SU-DHL-6 (cell line): ENCODE results near the gene SMPD3.

ENCODE experiments used
- H2AFZ ChIP-seq: fragments of 200-600 bp; sonication (generic); 2 replicates; pipeline ENCODE4 v1.6.1; 2014; ENCODE audit warnings: low read depth, mild to moderate bottlenecking, moderate library complexity, mixed read lengths, antibody characterized with exemption, low read length; ENCODE audit not compliant: severe bottlenecking
- H3F3A ChIP-seq: fragments of 200-600 bp; shearing (Covaris generic); 2 replicates; pipeline ENCODE4 v1.6.0; 2016; ENCODE audit warnings: antibody characterized with exemption, mild to moderate bottlenecking; ENCODE audit not compliant: insufficient read depth
- H3K27ac ChIP-seq: fragments of 200-600 bp; sonication (generic); 2 replicates; pipeline ENCODE4 v1.5.1; 2016; ENCODE audit warnings: low read depth, mild to moderate bottlenecking, low read length, moderate library complexity, mixed read lengths
- H3K27me3 ChIP-seq: fragments of 200-600 bp; sonication (generic), shearing (Covaris generic); 2 replicates; pipeline ENCODE4 v1.6.0; 2014; ENCODE audit warnings: mild to moderate bottlenecking, low read length
- H3K36me3 ChIP-seq: fragments of 200-600 bp; sonication (generic); 2 replicates; pipeline ENCODE4 v1.6.1; 2014; ENCODE audit warnings: mild to moderate bottlenecking, low read length, mixed read lengths
- H3K4me2 ChIP-seq: fragments of 300-600, 200-600 bp; shearing (Covaris generic), sonication (generic); 2 replicates; pipeline ENCODE4 v1.6.0; 2014; ENCODE audit warnings: low read length, low read depth, mild to moderate bottlenecking; ENCODE audit not compliant: poor library complexity, severe bottlenecking
- H3K4me3 ChIP-seq: fragments of 200-600 bp; sonication (generic); 2 replicates; pipeline ENCODE4 v1.5.1; 2014; ENCODE audit warnings: antibody characterized with exemption, low read length, mild to moderate bottlenecking, mixed read lengths; ENCODE audit not compliant: insufficient read depth, poor library complexity, severe bottlenecking
- H3K79me2 ChIP-seq: fragments of 200-600 bp; sonication (generic); 2 replicates; pipeline ENCODE4 v1.6.1; 2014; ENCODE audit warnings: mild to moderate bottlenecking, low read length, moderate library complexity; ENCODE audit not compliant: insufficient read depth
- H3K9ac ChIP-seq: fragments of 200-600 bp; sonication (generic); 2 replicates; pipeline ENCODE4 v1.7.0; 2014; ENCODE audit warnings: mild to moderate bottlenecking, low read length
- H3K9me2 ChIP-seq: fragments of 200-600 bp; sonication (generic); replicated peaks from 2 replicates; pipeline ENCODE4 v1.6.1; 2014; ENCODE audit warnings: low read length; ENCODE audit not compliant: insufficient read depth
- H3K9me3 ChIP-seq: fragments of 200-600 bp; sonication (generic); 2 replicates; pipeline ENCODE4 v1.6.1; 2014; ENCODE audit warnings: low read length, mixed read lengths; ENCODE audit not compliant: insufficient read depth
- H4K20me1 ChIP-seq: fragments of 200-600 bp; sonication (generic); 2 replicates; pipeline ENCODE4 v1.6.1; 2014; ENCODE audit warnings: low read depth, mild to moderate bottlenecking, antibody characterized with exemption, low read length, moderate library complexity, mixed read lengths
- CTCF ChIP-seq: fragments of 200-600 bp; sonication (generic); IDR thresholded peaks from one replicate; pipeline ENCODE4 v1.5.1; 2017; ENCODE audit warnings: antibody characterized with exemption, mild to moderate bottlenecking, low read length, moderate library complexity; ENCODE audit not compliant: insufficient read depth, poor library complexity, severe bottlenecking
- EZH2phosphoT487 ChIP-seq: fragments of 200-600 bp; sonication (generic), shearing (Covaris generic); conservative IDR thresholded peaks from 2 replicates; pipeline ENCODE4 v1.6.1; 2018; ENCODE audit warnings: mild to moderate bottlenecking, antibody characterized with exemption, low read length, moderate library complexity, mixed read lengths

The SMPD3 gene

GRCh38 chr16:68403177-68403576, 45.1 kb downstream of the SMPD3 start:
- Histone ChIP-seq H3K27me3 (no peaks in the 10 kb centered on the region), H3K27ac (no peak overlapping the region), H3K4me3 (no peak overlapping the region), H4K20me1 (no peaks in the 10 kb centered on the region), H3K9me3 (no peaks in the 10 kb centered on the region), H3K9ac (no peak overlapping the region), H2AFZ (no peak overlapping the region), H3K36me3 (no peaks in the 10 kb centered on the region), H3K79me2 (no peaks in the 10 kb centered on the region), H3K4me2 (no peak overlapping the region), H3F3A (no peaks in the 10 kb centered on the region), H3K9me2 (no peaks in the 10 kb centered on the region)
- TF ChIP-seq CTCF (no peak), EZH2phosphoT487 (no peak)

GRCh38 chr16:68402748-68403040, 45.6 kb downstream of the SMPD3 start:
- TF ChIP-seq EZH2phosphoT487 (no peak), CTCF (no peak)
- no peaks in the 10 kb centered on the region for H3K27me3 ChIP-seq
- H3K36me3 ChIP-seq = no peaks in the 10 kb centered on the region
- H3K4me3 ChIP-seq = no peak overlapping the region
- H2AFZ ChIP-seq = no peak overlapping the region
- no peak overlapping the region for H3K27ac ChIP-seq
- H3K9me3 ChIP-seq = no peaks in the 10 kb centered on the region
- H3K9ac ChIP-seq = no peak overlapping the region
- no peaks in the 10 kb centered on the region for H3K9me2 ChIP-seq
- no peak overlapping the region for H3K4me2 ChIP-seq
- no peaks in the 10 kb centered on the region for H4K20me1 ChIP-seq
- no peaks in the 10 kb centered on the region for H3K79me2 ChIP-seq
- no peaks in the 10 kb centered on the region for H3F3A ChIP-seq

GRCh38 chr16:68401871-68402747, 46.2 kb downstream of the SMPD3 start:
- no peak for TF ChIP-seq CTCF
- TF ChIP-seq EZH2phosphoT487 = no peak
- Histone ChIP-seq H3K27ac (no peak overlapping the region), H3K27me3 (no peaks in the 10 kb centered on the region), H3K4me2 (no peak overlapping the region), H2AFZ (no peak overlapping the region), H3K79me2 (no peaks in the 10 kb centered on the region), H3K9ac (no peak overlapping the region), H3K4me3 (no peak overlapping the region), H3K36me3 (no peaks in the 10 kb centered on the region), H3F3A (no peaks in the 10 kb centered on the region), H3K9me2 (no peaks in the 10 kb centered on the region), H3K9me3 (no peaks in the 10 kb centered on the region), H4K20me1 (no peaks in the 10 kb centered on the region)
